GM12878 (cell line): ENCODE measurements around the gene ITK. TPM values are rescaled to one million over a fixed set of nuclear protein-coding genes. Genes with fewer than 3 reads are reported as not detected.

ENCODE experiments used
- BRCA1 ChIP-seq: IDR thresholded peaks from 2 replicates; pipeline ENCODE4 v1.6.1; 2011; ENCODE audit warnings: low read depth, low read length, improper control_type of control experiment
- CREB1 ChIP-seq: IDR thresholded peaks from 2 replicates; pipeline ENCODE4 v1.6.1; 2012; ENCODE audit warnings: low read depth, mild to moderate bottlenecking, inconsistent platforms
- EGR1 ChIP-seq, 2 experiments: IDR thresholded peaks; 1 replicate in 1 of 2; 2 replicates in 1 of 2; pipeline ENCODE4 v1.6.1; 2011 to 2012; ENCODE audit warnings: low read depth in 2 of 2, low read length in 2 of 2, borderline replicate concordance in 1 of 2, mild to moderate bottlenecking in 1 of 2, moderate library complexity in 1 of 2
- FOXK2 ChIP-seq: fragments of 450-650 bp; IDR thresholded peaks from 2 replicates; pipeline ENCODE4 v1.6.1; 2017; ENCODE audit warnings: mild to moderate bottlenecking, moderate library complexity
- IKZF2 ChIP-seq, 2 experiments: fragments of 450-650 bp; IDR thresholded peaks; 2 replicates each; pipeline ENCODE4 v1.6.1; 2017; ENCODE audit warnings: mild to moderate bottlenecking in 2 of 2, moderate library complexity in 2 of 2
- PML ChIP-seq: IDR thresholded peaks from 2 replicates; pipeline ENCODE4 v1.6.1; 2012; ENCODE audit warnings: low read length, inconsistent platforms
- POLR2A ChIP-seq: IDR thresholded peaks from 2 replicates; pipeline ENCODE4 v1.6.1; 2011; ENCODE audit warnings: low read depth, mild to moderate bottlenecking, low read length
- PRDM15 ChIP-seq: fragments of 450-650 bp; formaldehyde crosslinking; IDR thresholded peaks from 2 replicates; pipeline ENCODE4 v1.4.0; 2020; ENCODE audit warnings: mild to moderate bottlenecking, moderate library complexity
- RB1 ChIP-seq: fragments of 450-650 bp; formaldehyde crosslinking; IDR thresholded peaks from 2 replicates; pipeline ENCODE4 v1.6.1; 2017; ENCODE audit warnings: mild to moderate bottlenecking, borderline replicate concordance
- SIN3A ChIP-seq: IDR thresholded peaks from 2 replicates; pipeline ENCODE4 v1.6.1; 2012; ENCODE audit warnings: low read depth, low read length, improper control_type of control experiment
- polyA plus RNA-seq, 11 experiments: library from polyadenylated mRNA; depleted of rRNA in 4 of 11; unstranded in 6 of 11; stranded (reverse) in 5 of 11; fragments of >200 nt; fragmentation: Nextera tagmentation in 4 of 11; fragmentation: Illumina TruSeq in 1 of 11; extraction: Ambion mirVana in 4 of 11; extraction: Trizol in 1 of 11; gene quantifications; 1 replicate in 1 of 11; 2 replicates in 10 of 11; pipeline versions ENCODE4 v1.2.1 to v1.2.3, GENCODE V29; 2011 to 2016; ENCODE audit warnings: inconsistent platforms in 2 of 11, missing spikeins in 2 of 11, low read depth in 1 of 11
- total RNA-seq, 4 experiments: library from RNA; depleted of rRNA in 3 of 4; stranded (reverse); fragments of >200 nt in 3 of 4; fragmentation: Illumina TruSeq in 1 of 4; extraction: Trizol in 1 of 4; gene quantifications; 2 replicates each; pipeline versions ENCODE4 v1.2.1 to v1.2.3, GENCODE V29; 2013 to 2021
- TF ChIP-seq, protein P1 (sequence below): fragments of 450-650 bp; conservative IDR thresholded peaks from 2 replicates; pipeline ENCODE4 v1.6.1; 2017; ENCODE audit warnings: mild to moderate bottlenecking, moderate library complexity
- TF ChIP-seq, protein P2 (sequence below): IDR thresholded peaks from 2 replicates; pipeline ENCODE4 v1.6.1; 2011; ENCODE audit warnings: low read depth, low read length, improper control_type of control experiment, borderline replicate concordance
- TF ChIP-seq, protein P3 (sequence below): fragments of 450-650 bp; IDR thresholded peaks from 2 replicates; pipeline ENCODE4 v1.6.1; 2017; ENCODE audit warnings: mild to moderate bottlenecking, low read depth, inconsistent platforms; ENCODE audit not compliant: poor library complexity, severe bottlenecking

The ITK gene
- total and polyA plus RNA-seq, 10 of the 15 experiments (the other 5 are each of a cell fraction or from before 2014, with no cell fraction given): 0.05 to 2.4 (median 0.76) TPM

- TF ChIP-seq PRDM15 (CRISPR knock-in tag) (no peak), SIN3A (no peak), BRCA1 (no peak), PML (no peak; the same call in 1 of the 2 replicates), CREB1 (no peak), POLR2A (no peak), EGR1 (IDR thresholded peaks at IDR 0.05; ENCODE audit: borderline replicate concordance in 1 of 2, low read depth in 2 of 2, low read length in 2 of 2) (no peak), RB1 (no peak), IKZF2 (IDR thresholded peaks at IDR 0.05) (peak; percentile 26 to 50; a peak in 2 of 4 replicates), FOXK2 (no peak)
- TF ChIP-seq, protein P1, sequence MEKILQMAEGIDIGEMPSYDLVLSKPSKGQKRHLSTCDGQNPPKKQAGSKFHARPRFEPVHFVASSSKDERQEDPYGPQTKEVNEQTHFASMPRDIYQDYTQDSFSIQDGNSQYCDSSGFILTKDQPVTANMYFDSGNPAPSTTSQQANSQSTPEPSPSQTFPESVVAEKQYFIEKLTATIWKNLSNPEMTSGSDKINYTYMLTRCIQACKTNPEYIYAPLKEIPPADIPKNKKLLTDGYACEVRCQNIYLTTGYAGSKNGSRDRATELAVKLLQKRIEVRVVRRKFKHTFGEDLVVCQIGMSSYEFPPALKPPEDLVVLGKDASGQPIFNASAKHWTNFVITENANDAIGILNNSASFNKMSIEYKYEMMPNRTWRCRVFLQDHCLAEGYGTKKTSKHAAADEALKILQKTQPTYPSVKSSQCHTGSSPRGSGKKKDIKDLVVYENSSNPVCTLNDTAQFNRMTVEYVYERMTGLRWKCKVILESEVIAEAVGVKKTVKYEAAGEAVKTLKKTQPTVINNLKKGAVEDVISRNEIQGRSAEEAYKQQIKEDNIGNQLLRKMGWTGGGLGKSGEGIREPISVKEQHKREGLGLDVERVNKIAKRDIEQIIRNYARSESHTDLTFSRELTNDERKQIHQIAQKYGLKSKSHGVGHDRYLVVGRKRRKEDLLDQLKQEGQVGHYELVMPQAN: 0 out of 2 replicates have a peak, but pooled peaks have one; percentile 45
- TF ChIP-seq, protein P2, sequence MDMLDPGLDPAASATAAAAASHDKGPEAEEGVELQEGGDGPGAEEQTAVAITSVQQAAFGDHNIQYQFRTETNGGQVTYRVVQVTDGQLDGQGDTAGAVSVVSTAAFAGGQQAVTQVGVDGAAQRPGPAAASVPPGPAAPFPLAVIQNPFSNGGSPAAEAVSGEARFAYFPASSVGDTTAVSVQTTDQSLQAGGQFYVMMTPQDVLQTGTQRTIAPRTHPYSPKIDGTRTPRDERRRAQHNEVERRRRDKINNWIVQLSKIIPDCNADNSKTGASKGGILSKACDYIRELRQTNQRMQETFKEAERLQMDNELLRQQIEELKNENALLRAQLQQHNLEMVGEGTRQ: no peak
- TF ChIP-seq, protein P3, sequence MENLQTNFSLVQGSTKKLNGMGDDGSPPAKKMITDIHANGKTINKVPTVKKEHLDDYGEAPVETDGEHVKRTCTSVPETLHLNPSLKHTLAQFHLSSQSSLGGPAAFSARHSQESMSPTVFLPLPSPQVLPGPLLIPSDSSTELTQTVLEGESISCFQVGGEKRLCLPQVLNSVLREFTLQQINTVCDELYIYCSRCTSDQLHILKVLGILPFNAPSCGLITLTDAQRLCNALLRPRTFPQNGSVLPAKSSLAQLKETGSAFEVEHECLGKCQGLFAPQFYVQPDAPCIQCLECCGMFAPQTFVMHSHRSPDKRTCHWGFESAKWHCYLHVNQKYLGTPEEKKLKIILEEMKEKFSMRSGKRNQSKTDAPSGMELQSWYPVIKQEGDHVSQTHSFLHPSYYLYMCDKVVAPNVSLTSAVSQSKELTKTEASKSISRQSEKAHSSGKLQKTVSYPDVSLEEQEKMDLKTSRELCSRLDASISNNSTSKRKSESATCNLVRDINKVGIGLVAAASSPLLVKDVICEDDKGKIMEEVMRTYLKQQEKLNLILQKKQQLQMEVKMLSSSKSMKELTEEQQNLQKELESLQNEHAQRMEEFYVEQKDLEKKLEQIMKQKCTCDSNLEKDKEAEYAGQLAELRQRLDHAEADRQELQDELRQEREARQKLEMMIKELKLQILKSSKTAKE: no peak
These were observed 37.3 kb upstream of the ITK start (continued) for GRCh38 chr5:157143127-157143971.
